ENCODE measurements around the gene DCD.
A peak's percentile ranks its signal among the peaks of the same experiment; 100 is the strongest.

DCD gene

GRCh38 chr12:54603173-54603814, 44.9 kb downstream of the DCD start:
- TF ChIP-seq, protein P1, sequence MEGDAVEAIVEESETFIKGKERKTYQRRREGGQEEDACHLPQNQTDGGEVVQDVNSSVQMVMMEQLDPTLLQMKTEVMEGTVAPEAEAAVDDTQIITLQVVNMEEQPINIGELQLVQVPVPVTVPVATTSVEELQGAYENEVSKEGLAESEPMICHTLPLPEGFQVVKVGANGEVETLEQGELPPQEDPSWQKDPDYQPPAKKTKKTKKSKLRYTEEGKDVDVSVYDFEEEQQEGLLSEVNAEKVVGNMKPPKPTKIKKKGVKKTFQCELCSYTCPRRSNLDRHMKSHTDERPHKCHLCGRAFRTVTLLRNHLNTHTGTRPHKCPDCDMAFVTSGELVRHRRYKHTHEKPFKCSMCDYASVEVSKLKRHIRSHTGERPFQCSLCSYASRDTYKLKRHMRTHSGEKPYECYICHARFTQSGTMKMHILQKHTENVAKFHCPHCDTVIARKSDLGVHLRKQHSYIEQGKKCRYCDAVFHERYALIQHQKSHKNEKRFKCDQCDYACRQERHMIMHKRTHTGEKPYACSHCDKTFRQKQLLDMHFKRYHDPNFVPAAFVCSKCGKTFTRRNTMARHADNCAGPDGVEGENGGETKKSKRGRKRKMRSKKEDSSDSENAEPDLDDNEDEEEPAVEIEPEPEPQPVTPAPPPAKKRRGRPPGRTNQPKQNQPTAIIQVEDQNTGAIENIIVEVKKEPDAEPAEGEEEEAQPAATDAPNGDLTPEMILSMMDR (IDR thresholded peaks at IDR 0.05; ENCODE audit: control insufficient read depth, extremely low read depth, insufficient read depth): peak; percentile 93
- no peak overlapping the region for H3K4me3 ChIP-seq (ENCODE audit: low read depth, low read length)
- DNase-seq (ENCODE audit: low read depth): peak; percentile 36

DNA sequence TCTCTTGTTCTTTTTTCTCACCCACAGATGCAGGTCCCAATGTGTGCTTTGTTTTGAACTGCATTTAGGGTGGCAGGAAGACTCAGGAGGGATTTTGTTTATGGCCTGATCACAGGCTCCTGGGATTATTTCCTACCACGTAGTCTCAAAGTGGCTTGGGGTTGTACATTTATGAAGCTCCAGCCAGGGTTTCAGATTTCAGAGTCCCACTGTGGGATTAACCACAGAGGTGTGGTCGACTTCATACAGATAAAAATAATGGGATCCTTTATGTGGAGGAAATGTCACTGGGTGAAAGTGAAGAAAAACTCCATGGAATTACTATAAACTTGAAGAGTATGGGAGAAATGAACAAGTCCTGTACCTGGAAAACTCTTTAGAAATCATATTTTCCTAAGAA, 45.5 kb downstream of the DCD start:
- no peak for DNase-seq (ENCODE audit: low read depth)
- TF ChIP-seq, protein P1 (IDR thresholded peaks at IDR 0.05; ENCODE audit: control insufficient read depth, extremely low read depth, insufficient read depth): no peak
- H3K4me3 ChIP-seq (ENCODE audit: low read depth, low read length): no peak overlapping the region

DNA sequence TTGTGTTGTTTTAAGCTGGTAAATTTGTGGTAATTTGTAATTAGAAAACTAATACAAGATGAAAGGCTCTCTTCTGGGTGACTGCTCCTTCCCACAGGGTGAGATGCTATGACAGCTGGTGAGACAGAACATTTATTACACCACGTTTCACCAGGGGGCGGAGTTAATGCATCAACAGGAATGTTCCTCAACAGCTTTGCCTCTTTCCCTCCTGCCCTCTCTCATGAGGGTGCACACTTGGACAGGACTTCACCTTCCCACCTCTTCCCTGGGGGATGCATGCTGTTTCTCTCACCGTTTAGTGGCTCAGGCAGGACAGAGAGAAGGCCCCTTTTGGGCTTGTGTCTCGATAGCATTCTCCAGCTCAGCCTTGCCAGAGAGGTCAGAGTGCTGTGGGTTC, 46.3 kb downstream of the DCD start:
- H3K4me3 ChIP-seq (ENCODE audit: low read depth, low read length): no peak overlapping the region

DNA sequence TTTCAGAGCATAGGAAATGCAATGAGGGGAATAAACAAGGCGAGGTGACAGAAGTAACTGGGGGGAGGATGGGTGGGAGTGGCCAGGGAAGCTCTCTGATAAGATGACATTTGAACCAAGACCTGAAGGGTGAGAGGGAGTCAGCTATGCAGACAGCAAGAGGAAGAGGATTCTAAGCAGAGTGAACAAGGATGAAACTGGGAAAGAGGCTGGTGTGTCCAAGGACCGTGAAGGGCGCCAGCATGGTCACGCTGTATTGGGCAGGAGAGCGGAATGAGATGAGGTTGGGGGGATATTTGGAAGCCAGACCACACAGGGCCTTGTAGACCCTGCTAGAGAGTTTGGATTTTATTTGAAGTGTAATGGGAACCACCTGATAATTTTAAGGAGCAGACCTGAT, 49.2 kb downstream of the DCD start:
- TF ChIP-seq, protein P1 (IDR thresholded peaks at IDR 0.05; ENCODE audit: control insufficient read depth, extremely low read depth, insufficient read depth): no peak
- no peak for DNase-seq (ENCODE audit: low read depth)
- H3K4me3 ChIP-seq (ENCODE audit: low read depth, low read length): no peak overlapping the region

More for the DNA sequence above, 46.3 kb downstream of the DCD start:
- DNase-seq (ENCODE audit: low read depth): no peak
- TF ChIP-seq, protein P1 (IDR thresholded peaks at IDR 0.05; ENCODE audit: control insufficient read depth, extremely low read depth, insufficient read depth): no peak

GRCh38 chr12:54596526-54596946, 51.6 kb downstream of the DCD start:
- no peak overlapping the region for H3K4me3 ChIP-seq (ENCODE audit: low read depth, low read length)
- TF ChIP-seq, protein P1 (IDR thresholded peaks at IDR 0.05; ENCODE audit: control insufficient read depth, extremely low read depth, insufficient read depth): peak; percentile 97
- DNase-seq (ENCODE audit: low read depth): peak; percentile 26

- no peak overlapping the region for H3K4me3 ChIP-seq (ENCODE audit: low read depth, low read length)
- TF ChIP-seq, protein P1 (IDR thresholded peaks at IDR 0.05; ENCODE audit: control insufficient read depth, extremely low read depth, insufficient read depth): no peak
- DNase-seq (ENCODE audit: low read depth): no peak
Measured at GRCh38 chr12:54595471-54595870, 52.7 kb downstream of the DCD start.

Data from LNCaP clone FGC (cell line).